ENCODE results near the gene GPR151. TPM values are rescaled to one million over a fixed set of nuclear protein-coding genes. Genes with fewer than 3 reads are reported as not detected.

The GPR151 gene
- polyA plus RNA-seq, 2 of the 4 experiments (the other 2 are of a cell fraction): not detected

DNA sequence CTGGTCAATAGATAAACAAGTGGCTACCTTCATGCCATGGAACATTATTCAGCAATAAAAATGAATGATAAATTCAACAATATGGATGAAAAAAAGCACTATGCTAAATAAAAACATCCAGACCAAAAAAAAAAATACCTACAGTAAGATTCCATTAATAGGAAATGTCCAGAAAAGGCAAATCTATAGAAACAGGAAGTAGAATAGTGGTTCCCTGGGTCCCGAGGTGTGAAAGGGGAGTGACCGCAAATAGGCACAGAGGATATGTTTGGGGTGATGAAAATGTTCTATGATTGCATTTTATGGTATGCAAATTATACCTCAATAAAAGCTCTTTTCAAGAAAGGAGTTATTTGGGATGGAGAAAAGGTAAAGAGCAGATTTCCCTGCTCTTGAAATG lies 3.6 kb upstream of the GPR151 start:
- no peak for DNase-seq (ENCODE audit: low read depth in 1 of 2, low spot score in 1 of 2)
- ChIA-PET CTCF (interaction anchor here (2.2 to 2.9 kb wide), 2 partner anchors 13 to 23 kb away, joined by 11 to 29 read pairs; no protein-coding TSS in a partner anchor), POLR2A (no interaction called here)
- Histone ChIP-seq H3K9me3 (no peaks in the 10 kb centered on the region), H3K4me3 (no peak overlapping the region), H3K4me1 (no peaks in the 10 kb centered on the region), H3K4me2 (no peak overlapping the region), H3K27ac (no peak overlapping the region)
- TF ChIP-seq, protein P1, sequence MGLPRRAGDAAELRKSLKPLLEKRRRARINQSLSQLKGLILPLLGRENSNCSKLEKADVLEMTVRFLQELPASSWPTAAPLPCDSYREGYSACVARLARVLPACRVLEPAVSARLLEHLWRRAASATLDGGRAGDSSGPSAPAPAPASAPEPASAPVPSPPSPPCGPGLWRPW (IDR thresholded peaks at IDR 0.05): no peak
- TF ChIP-seq FOSB (CRISPR knock-in tag; IDR thresholded peaks at IDR 0.05): no peak
- TF ChIP-seq HEYL (CRISPR knock-in tag; IDR thresholded peaks at IDR 0.05): no peak
- TF ChIP-seq ZSCAN20 (CRISPR knock-in tag; IDR thresholded peaks at IDR 0.05): no peak
- TF ChIP-seq, protein P2, sequence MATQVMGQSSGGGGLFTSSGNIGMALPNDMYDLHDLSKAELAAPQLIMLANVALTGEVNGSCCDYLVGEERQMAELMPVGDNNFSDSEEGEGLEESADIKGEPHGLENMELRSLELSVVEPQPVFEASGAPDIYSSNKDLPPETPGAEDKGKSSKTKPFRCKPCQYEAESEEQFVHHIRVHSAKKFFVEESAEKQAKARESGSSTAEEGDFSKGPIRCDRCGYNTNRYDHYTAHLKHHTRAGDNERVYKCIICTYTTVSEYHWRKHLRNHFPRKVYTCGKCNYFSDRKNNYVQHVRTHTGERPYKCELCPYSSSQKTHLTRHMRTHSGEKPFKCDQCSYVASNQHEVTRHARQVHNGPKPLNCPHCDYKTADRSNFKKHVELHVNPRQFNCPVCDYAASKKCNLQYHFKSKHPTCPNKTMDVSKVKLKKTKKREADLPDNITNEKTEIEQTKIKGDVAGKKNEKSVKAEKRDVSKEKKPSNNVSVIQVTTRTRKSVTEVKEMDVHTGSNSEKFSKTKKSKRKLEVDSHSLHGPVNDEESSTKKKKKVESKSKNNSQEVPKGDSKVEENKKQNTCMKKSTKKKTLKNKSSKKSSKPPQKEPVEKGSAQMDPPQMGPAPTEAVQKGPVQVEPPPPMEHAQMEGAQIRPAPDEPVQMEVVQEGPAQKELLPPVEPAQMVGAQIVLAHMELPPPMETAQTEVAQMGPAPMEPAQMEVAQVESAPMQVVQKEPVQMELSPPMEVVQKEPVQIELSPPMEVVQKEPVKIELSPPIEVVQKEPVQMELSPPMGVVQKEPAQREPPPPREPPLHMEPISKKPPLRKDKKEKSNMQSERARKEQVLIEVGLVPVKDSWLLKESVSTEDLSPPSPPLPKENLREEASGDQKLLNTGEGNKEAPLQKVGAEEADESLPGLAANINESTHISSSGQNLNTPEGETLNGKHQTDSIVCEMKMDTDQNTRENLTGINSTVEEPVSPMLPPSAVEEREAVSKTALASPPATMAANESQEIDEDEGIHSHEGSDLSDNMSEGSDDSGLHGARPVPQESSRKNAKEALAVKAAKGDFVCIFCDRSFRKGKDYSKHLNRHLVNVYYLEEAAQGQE (IDR thresholded peaks at IDR 0.05): no peak
- no peak for FAIRE-seq
- WGBS (ENCODE audit: missing lambda C conversion rate): 64% methylated on average over 2 of the region's 2 CpGs
- no peak for ATAC-seq

DNA sequence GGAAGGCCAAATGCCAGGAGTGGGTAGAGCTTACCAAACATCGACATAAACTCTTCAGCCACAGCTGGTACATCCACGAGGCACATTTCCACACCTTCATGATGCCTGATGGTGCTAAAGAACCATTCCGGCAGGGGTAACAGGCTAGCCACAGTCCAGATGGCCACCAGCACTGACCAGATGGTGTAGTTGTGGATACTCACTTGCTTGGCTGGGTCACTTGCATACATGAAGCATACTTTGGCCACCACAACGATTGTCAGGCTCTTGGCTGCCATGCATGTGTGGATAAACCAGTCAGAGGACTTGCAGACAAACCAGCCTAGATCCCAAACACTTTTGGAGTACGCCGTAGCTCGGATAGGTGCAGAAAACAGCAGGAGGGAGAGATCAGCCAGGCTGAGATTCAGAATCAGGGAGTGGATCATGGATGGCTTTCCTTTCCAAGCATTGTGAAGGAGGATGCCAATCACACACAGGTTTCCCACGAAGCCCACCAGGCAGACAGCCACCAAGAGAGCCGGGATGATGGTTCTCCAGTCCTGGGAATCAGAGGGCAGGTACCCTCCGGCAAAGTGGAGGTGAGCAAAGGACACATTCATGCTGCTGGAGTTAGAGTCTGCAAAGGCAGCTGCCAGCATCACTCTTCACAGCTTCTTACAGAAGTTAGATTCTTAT lies 378 bp downstream of the GPR151 start:
- no peak for TF ChIP-seq EHMT2 (IDR thresholded peaks at IDR 0.05; ENCODE audit: low read depth)
- Histone ChIP-seq H3K4me2 (no peak overlapping the region), H3K27ac (no peak overlapping the region), H3K4me1 (no peaks in the 10 kb centered on the region), H3K4me3 (no peak overlapping the region), H3K9me3 (no peaks in the 10 kb centered on the region)
- CTCF ChIA-PET: interaction anchor here (1.6 kb wide), 1 partner anchor 26 kb away, joined by 4 read pairs; no protein-coding TSS in a partner anchor
- POLR2A ChIA-PET: no interaction called here
- ATAC-seq (peak; percentile 43 to 51; a peak in 4 of 6 replicates), FAIRE-seq (no peak), DNase-seq (ENCODE audit: low read depth in 1 of 2, low spot score in 1 of 2) (no peak)
- WGBS (ENCODE audit: missing lambda C conversion rate): 71% methylated on average over 10 of the region's 10 CpGs

DNA sequence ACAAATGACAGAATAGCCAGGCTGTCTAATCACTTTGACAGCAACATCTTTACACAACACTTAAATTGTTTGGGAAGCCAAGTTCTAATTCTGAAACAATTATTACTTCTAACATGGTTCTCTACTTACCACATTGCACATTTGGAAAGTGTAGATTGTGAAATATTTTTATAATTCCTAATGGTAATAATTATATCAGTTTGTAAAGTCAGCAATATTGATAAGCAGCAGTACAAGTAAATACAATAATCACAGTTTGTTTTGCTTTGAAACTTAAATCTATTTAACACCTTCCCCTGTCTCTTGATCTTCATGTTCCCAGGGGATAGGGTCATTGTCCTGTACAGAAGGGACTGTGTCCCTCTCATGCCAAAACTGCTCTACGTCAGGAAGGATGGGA lies 1.4 kb downstream of the GPR151 start:
- ChIA-PET CTCF (interaction anchor here (1.6 kb wide), 1 partner anchor 27 kb away, joined by 4 read pairs; no protein-coding TSS in a partner anchor), POLR2A (no interaction called here)
- no peak overlapping the region for H3K4me3 ChIP-seq
- H3K27ac ChIP-seq: no peak overlapping the region
- DNase-seq (ENCODE audit: low read depth in 1 of 2, low spot score in 1 of 2) (no peak), ATAC-seq (no peak), FAIRE-seq (no peak)
- WGBS (ENCODE audit: missing lambda C conversion rate): 92% methylated on average over 1 of the region's 1 CpG
- no peak overlapping the region for H3K4me2 ChIP-seq
- H3K4me1 ChIP-seq: no peaks in the 10 kb centered on the region
- peak; percentile 63 for TF ChIP-seq MAFK (IDR thresholded peaks at IDR 0.05; ENCODE audit: partially characterized antibody)
- TF ChIP-seq, protein P3, sequence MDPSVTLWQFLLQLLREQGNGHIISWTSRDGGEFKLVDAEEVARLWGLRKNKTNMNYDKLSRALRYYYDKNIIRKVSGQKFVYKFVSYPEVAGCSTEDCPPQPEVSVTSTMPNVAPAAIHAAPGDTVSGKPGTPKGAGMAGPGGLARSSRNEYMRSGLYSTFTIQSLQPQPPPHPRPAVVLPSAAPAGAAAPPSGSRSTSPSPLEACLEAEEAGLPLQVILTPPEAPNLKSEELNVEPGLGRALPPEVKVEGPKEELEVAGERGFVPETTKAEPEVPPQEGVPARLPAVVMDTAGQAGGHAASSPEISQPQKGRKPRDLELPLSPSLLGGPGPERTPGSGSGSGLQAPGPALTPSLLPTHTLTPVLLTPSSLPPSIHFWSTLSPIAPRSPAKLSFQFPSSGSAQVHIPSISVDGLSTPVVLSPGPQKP (IDR thresholded peaks at IDR 0.05; ENCODE audit: low read depth, low read length): no peak
- H3K9me3 ChIP-seq: no peaks in the 10 kb centered on the region

DNA sequence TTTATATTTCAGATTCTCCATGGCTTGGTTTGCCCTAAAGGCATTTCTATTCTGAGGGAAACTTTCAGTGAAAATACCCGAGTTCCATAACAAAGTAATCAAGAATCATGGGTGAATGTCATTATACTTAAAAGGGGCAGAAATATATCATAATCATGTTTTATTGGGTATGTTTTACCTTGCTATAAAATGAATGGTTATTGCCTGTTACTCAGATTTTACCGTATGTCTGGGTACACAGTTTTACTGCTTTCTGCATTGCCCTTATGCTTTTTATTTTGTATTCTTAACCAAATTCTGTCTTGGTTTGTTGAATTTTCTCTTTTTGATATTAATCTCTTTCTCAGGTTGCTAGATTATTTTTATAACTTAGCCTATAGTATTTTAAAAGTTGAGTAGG lies 2.5 kb downstream of the GPR151 start:
- H3K4me1 ChIP-seq: no peaks in the 10 kb centered on the region
- ChIA-PET CTCF (no interaction called here), POLR2A (no interaction called here)
- TF ChIP-seq, protein P4, sequence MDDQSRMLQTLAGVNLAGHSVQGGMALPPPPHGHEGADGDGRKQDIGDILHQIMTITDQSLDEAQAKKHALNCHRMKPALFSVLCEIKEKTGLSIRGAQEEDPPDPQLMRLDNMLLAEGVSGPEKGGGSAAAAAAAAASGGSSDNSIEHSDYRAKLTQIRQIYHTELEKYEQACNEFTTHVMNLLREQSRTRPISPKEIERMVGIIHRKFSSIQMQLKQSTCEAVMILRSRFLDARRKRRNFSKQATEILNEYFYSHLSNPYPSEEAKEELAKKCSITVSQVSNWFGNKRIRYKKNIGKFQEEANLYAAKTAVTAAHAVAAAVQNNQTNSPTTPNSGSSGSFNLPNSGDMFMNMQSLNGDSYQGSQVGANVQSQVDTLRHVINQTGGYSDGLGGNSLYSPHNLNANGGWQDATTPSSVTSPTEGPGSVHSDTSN (IDR thresholded peaks at IDR 0.05): no peak
- TF ChIP-seq EHMT2 (IDR thresholded peaks at IDR 0.05; ENCODE audit: low read depth) (no peak), HOXA7 (CRISPR knock-in tag; IDR thresholded peaks at IDR 0.05) (no peak), RNF2 (IDR thresholded peaks at IDR 0.05; ENCODE audit: borderline replicate concordance, low read depth) (no peak), PHF8 (IDR thresholded peaks at IDR 0.05; ENCODE audit: borderline replicate concordance, low read depth) (no peak), HOXB5 (CRISPR knock-in tag; IDR thresholded peaks at IDR 0.05) (no peak), NR3C1 (IDR thresholded peaks at IDR 0.05) (no peak), SREBF2 (IDR thresholded peaks at IDR 0.05) (no peak), CBX8 (IDR thresholded peaks at IDR 0.05) (no peak), RCOR1 (IDR thresholded peaks at IDR 0.05; ENCODE audit: low read depth, low read length) (no peak), EP300 (IDR thresholded peaks at IDR 0.05) (no peak), JUN (IDR thresholded peaks at IDR 0.05) (no peak), FOSB (CRISPR knock-in tag; IDR thresholded peaks at IDR 0.05) (no peak), FOXS1 (CRISPR knock-in tag; IDR thresholded peaks at IDR 0.05) (no peak), ZNF302 (CRISPR knock-in tag; IDR thresholded peaks at IDR 0.05) (no peak)
- TF ChIP-seq, protein P3 (IDR thresholded peaks at IDR 0.05; ENCODE audit: low read depth, low read length): no peak
- TF ChIP-seq, protein P5, sequence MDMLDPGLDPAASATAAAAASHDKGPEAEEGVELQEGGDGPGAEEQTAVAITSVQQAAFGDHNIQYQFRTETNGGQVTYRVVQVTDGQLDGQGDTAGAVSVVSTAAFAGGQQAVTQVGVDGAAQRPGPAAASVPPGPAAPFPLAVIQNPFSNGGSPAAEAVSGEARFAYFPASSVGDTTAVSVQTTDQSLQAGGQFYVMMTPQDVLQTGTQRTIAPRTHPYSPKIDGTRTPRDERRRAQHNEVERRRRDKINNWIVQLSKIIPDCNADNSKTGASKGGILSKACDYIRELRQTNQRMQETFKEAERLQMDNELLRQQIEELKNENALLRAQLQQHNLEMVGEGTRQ (IDR thresholded peaks at IDR 0.05): no peak
- ATAC-seq: no peak
- no peak overlapping the region for H3K4me2 ChIP-seq
- no peak for DNase-seq (ENCODE audit: low read depth in 1 of 2, low spot score in 1 of 2)
- FAIRE-seq: no peak
- 82% methylated on average over 2 of the region's 2 CpGs for WGBS (ENCODE audit: missing lambda C conversion rate)
- H3K9me3 ChIP-seq: no peaks in the 10 kb centered on the region
- no peak overlapping the region for H3K27ac ChIP-seq
- H3K4me3 ChIP-seq: no peak overlapping the region

All from A549 (cell line).